NCI-H1417 treated with DMSO at 0.1 percent for 48 hours (cell line): ENCODE results near the gene ZNF804A.
"Not testable (repeated sequence)": the region's sequence is repeated elsewhere in the genome, so short reads cannot be mapped to it uniquely, and the experiment has no call there.

Experiments
- DNase-seq: peaks from one replicate; lab custom pipeline; 2025; lab: John Stamatoyannopoulos, UW

The ZNF804A gene

GRCh38 chr2:184824597-184824996, 226.3 kb downstream of the ZNF804A start:
- DNase-seq: no peak

- DNase-seq: no peak
Measured at GRCh38 chr2:184830531-184830930, 232.2 kb downstream of the ZNF804A start.

DNA sequence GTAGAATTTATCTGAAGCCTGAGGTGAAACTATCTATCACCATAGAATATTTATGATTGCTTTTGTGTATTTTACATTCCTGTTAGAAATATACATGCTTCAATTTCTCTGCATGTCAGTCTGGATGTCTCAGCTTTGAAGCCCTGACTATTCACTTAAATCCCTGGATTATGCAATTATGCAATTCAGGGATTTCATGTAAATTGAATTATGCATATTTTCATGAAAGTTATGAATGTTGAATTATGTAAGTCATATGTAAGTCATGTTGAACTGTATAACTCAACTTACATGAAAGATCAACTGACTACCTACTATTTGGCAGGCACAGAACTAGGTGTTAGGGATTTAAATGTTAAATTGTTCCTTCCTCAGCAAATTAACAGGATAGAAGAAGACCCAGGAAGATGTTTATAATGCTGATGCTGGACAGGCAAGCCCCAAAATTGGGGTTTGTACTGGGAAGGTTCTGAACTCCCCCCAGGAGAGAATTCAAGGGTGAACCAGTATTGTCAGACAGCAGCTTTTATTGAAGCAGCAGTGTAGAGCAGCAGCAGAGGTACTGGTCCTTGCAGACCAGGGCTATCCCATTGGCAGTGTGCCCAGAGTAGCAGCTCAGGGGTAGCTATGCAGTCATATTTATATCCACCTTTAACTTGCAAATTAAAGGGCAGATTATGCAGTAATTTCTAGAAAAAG, 236.5 kb downstream of the ZNF804A start:
- no peak for DNase-seq

DNA sequence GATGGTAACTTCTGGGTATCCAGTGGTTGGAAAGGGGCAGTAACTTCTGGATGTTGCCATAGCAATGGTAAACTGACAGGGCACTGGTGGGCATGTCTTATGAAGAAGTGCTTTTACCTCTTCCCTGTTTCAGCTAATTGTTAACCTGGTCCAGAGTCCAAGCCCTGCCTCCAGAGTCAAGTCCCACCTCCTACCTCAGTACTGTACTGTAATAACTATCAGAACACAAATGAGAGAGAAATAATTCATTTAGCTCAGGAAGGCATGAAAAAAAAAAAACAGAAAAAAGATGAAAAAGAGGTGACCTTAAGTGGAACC, 237.0 kb downstream of the ZNF804A start:
- DNase-seq: no peak

DNA sequence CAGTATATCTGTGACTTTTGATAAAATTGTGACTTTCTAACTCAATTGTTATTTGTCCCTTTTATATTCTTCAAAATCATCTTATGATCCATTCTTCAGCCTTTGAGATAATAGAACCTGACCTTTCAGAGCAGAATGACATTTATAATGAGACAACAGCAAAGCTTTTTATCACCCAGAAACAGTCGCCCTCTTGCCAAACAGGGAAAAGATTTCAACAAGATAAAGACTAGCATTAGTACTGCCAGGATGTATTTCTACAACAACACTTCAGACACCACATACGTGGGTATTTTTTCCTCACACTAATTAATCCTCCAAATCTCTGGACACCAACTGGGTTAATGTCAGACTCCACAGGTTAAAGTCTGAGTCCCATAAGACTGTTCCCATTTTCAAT, 249.0 kb downstream of the ZNF804A start:
- no peak for DNase-seq

DNA sequence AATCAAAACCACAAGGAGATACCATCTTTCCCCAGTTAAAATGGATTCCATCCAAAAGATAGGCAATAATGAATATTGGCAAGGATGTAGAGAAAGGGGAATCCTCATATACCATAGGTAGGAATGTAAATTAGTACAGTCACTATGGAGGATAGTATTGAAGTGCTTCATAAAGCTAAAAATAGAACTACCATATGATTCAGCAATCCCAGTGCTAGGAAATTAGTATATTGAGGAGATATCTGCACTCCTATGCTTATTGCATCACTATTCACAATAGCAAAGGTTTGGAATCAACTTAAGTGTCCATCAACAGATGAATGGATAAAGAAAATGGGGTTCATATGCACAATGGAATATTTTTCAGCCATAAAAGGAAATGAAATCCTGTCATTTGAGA, 251.2 kb downstream of the ZNF804A start:
- DNase-seq: no peak

DNA sequence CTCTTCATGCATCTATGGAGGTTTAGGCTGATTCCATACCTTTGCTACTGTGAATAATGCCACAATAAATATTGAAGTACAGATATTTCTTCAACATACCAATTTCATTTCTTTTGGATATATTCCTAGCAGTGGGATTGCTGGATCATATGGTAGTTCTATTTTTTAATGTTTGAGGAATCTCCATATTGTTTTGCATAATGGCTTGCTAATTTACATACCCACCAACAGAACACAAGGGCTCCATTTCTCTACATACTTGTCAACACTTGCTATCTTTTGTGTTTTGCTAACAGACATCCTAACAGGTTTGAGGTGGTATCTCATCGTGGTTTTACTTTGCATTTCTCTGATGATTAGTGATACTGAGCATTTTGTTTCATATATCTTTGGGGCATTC, 253.2 kb downstream of the ZNF804A start:
- no peak for DNase-seq

DNA sequence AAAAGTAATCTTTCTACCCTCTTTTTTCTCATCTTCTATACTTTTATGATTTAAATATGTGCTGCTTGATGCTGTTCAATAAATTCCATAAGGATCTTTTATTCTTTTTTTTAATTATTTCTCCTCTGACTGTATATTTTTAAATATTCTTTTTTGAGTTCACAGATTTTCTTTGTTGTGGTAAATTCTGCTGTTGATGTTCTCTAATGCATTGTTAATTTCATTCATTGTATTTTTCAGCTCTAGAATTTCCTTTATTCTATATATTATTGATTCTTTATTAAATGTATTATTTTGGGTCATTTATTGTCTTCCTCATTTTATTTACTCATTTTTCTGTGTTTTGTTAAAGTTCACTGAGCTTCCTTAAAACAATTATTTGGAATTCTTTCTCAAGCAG, 260.9 kb downstream of the ZNF804A start:
- DNase-seq: no peak

- DNase-seq: no peak
Measured at GRCh38 chr2:184860744-184861143, 262.4 kb downstream of the ZNF804A start.

GRCh38 chr2:184875212-184875611, 276.9 kb downstream of the ZNF804A start:
- DNase-seq: no peak

GRCh38 chr2:184875911-184876310, 277.6 kb downstream of the ZNF804A start:
- no peak for DNase-seq

- no peak for DNase-seq
Measured at GRCh38 chr2:184877909-184878308, 279.6 kb downstream of the ZNF804A start.

GRCh38 chr2:184879671-184880070, 281.3 kb downstream of the ZNF804A start:
- DNase-seq: no peak

- DNase-seq: not testable (repeated sequence)
Measured at GRCh38 chr2:184886585-184886984, 288.3 kb downstream of the ZNF804A start.

GRCh38 chr2:184890311-184890710, 292.0 kb downstream of the ZNF804A start:
- DNase-seq: no peak

DNA sequence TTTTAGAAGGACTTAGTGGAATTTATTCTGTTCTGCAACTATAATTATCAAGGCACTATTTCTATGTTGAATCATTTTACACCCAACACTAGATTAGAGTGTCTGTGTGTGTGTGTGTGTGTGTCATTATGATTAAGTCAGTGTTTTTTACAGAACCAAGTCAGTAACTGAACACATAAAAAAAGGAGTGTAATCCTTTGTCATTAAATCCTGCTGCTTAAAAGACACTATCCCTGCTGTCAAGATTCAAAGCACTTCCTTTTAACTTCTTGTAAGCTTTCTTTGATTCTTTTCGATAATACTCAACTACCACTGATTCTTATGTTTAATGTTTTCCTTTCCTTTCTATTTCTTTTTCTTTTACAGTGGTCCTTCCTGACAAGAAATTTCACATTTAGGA, 306.7 kb downstream of the ZNF804A start:
- DNase-seq: no peak

DNA sequence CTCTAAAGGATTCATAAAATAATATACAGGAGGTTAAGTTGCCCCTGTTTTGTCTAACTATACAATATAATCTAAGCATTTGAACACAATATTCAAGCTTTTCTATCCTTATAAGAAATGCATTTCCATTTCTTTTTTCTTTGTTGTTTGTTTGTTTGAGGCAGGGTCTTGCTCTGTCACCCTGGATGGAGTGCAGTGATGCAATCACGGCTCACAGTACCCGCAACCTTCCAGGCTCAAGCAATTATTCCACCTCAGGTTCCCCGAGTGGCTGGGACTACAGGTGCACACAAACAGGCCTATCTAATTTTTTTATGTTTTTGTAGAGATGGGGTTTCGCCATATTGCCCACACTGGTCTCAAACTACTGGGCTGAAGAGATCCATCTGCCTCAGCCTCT, 307.8 kb downstream of the ZNF804A start:
- DNase-seq: no peak

GRCh38 chr2:184906709-184907108, 308.4 kb downstream of the ZNF804A start:
- DNase-seq: no peak

DNA sequence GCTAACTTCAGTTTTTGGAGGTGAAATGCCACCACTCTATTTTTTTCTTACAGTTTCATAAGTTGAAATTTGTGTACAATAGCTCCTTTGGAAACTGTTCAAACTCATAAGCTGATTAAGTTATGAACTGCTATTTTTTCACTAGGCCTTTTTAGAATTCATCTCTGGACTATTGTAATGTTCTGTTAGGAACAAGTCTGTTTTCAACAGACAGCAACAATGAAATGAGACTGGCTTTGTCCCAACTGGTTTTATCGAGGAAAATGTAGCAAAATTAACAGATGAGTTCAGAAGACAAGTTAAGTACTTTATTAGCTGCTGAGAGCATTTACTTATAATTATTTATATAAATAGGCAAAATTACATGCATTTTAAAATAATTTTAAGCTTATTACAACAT, 310.6 kb downstream of the ZNF804A start:
- no peak for DNase-seq

GRCh38 chr2:184920451-184920965, 322.2 kb downstream of the ZNF804A start:
- DNase-seq: no peak

GRCh38 chr2:184921676-184922075, 323.3 kb downstream of the ZNF804A start:
- no peak for DNase-seq

DNA sequence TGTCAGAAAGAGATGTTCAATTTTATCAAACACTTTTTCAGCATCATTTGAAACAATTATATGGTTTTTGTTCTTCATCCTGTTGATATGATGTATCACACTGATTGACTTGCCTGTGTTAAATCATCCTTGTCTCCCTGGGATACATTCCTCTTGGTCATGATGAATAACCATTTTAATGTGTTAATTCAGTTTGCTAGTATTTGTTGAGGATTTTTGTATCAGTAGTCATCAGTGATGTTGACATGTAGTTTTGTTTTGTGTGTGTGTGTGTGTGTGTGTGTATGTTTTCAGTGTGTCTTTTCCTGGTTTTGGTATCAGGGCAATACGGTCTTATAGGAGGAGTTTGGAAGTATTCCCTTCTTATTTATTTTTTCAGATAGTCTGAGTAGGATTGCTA, 325.4 kb downstream of the ZNF804A start:
- no peak for DNase-seq

- no peak for DNase-seq
Measured at GRCh38 chr2:184927040-184927439, 328.7 kb downstream of the ZNF804A start.

- no peak for DNase-seq
Measured at GRCh38 chr2:184936761-184937160, 338.4 kb downstream of the ZNF804A start.
